ENCODE results near the gene PKP4.

PKP4 gene

GRCh38 chr2:158645299-158645698 lies 188.5 kb downstream of the PKP4 start:
- no peak for TF ChIP-seq CTCF (IDR thresholded peaks at IDR 0.05; ENCODE audit: insufficient read depth, low read depth, low read length, missing control alignments)
- H3K4me3 ChIP-seq (ENCODE audit: low read length): no peak overlapping the region
- DNase-seq (ENCODE audit: low read depth): no peak

GRCh38 chr2:158647436-158648231 lies 190.9 kb downstream of the PKP4 start:
- no peak overlapping the region for H3K4me3 ChIP-seq (ENCODE audit: low read length)
- no peak for DNase-seq (ENCODE audit: low read depth)
- no peak for TF ChIP-seq CTCF (IDR thresholded peaks at IDR 0.05; ENCODE audit: insufficient read depth, low read depth, low read length, missing control alignments)

- TF ChIP-seq CTCF (IDR thresholded peaks at IDR 0.05; ENCODE audit: insufficient read depth, low read depth, low read length, missing control alignments): no peak
- no peak for DNase-seq (ENCODE audit: low read depth)
- H3K4me3 ChIP-seq (ENCODE audit: low read length): no peak overlapping the region
Observed at GRCh38 chr2:158649846-158650245, 193.1 kb downstream of the PKP4 start.

GRCh38 chr2:158650646-158651357 lies 194.1 kb downstream of the PKP4 start:
- DNase-seq (ENCODE audit: low read depth): no peak
- no peak for TF ChIP-seq CTCF (IDR thresholded peaks at IDR 0.05; ENCODE audit: insufficient read depth, low read depth, low read length, missing control alignments)
- H3K4me3 ChIP-seq (ENCODE audit: low read length): no peak overlapping the region

- no peak for TF ChIP-seq CTCF (IDR thresholded peaks at IDR 0.05; ENCODE audit: insufficient read depth, low read depth, low read length, missing control alignments)
- DNase-seq (ENCODE audit: low read depth): peak; percentile 13
- H3K4me3 ChIP-seq (ENCODE audit: low read length): no peak overlapping the region
Observed at GRCh38 chr2:158651358-158652057, 194.8 kb downstream of the PKP4 start.

GRCh38 chr2:158655628-158656027 lies 198.9 kb downstream of the PKP4 start:
- DNase-seq (ENCODE audit: low read depth): no peak
- no peak for TF ChIP-seq CTCF (IDR thresholded peaks at IDR 0.05; ENCODE audit: insufficient read depth, low read depth, low read length, missing control alignments)
- no peak overlapping the region for H3K4me3 ChIP-seq (ENCODE audit: low read length)

Measured in epithelial cell of esophagus (primary cell).